H1 (cell line): Measurements from ENCODE around the gene CALR. TPM values are rescaled to one million over a fixed set of nuclear protein-coding genes. Genes with fewer than 3 reads are reported as not detected.

Experiments used
- POLR2A ChIP-seq, 2 experiments: IDR thresholded peaks; 1 replicate in 1 of 2; 2 replicates in 1 of 2; pipeline ENCODE4 v1.6.1; 2011; ENCODE audit warnings: low read depth in 2 of 2, low read length in 2 of 2, mild to moderate bottlenecking in 2 of 2; ENCODE audit errors: control extremely low read depth in 1 of 2
- SIRT6 ChIP-seq: IDR thresholded peaks from one replicate; pipeline ENCODE4 v1.7.1; 2012; ENCODE audit warnings: low read length, inconsistent platforms
- polyA plus RNA-seq, 7 experiments: library from polyadenylated mRNA; depleted of rRNA in 3 of 7; stranded (reverse) in 5 of 7; unstranded in 2 of 7; fragments of >200 nt in 5 of 7; fragments of 200-250 nt in 2 of 7; gene quantifications; 1 replicate in 5 of 7; 2 replicates in 1 of 7; 4 replicates in 1 of 7; pipeline versions ENCODE4 v1.2.1 to v1.2.3, GENCODE V29; 2011 to 2013; ENCODE audit warnings: missing spikeins in 2 of 7, mixed read lengths in 2 of 7
- total RNA-seq: library from RNA; stranded (reverse); fragmentation: NEBNext Ultra II Directional; extraction: Animal tissue kit (Norgen Biotek cat#: 25700); gene quantifications from 2 replicates; pipeline ENCODE4 v1.2.1, GENCODE V29; 2021

CALR gene
- total and polyA plus RNA-seq, 2 of the 8 experiments (the other 6 are each of a cell fraction or from before 2014, with no cell fraction given), result 591 to 1,155 TPM

DNA sequence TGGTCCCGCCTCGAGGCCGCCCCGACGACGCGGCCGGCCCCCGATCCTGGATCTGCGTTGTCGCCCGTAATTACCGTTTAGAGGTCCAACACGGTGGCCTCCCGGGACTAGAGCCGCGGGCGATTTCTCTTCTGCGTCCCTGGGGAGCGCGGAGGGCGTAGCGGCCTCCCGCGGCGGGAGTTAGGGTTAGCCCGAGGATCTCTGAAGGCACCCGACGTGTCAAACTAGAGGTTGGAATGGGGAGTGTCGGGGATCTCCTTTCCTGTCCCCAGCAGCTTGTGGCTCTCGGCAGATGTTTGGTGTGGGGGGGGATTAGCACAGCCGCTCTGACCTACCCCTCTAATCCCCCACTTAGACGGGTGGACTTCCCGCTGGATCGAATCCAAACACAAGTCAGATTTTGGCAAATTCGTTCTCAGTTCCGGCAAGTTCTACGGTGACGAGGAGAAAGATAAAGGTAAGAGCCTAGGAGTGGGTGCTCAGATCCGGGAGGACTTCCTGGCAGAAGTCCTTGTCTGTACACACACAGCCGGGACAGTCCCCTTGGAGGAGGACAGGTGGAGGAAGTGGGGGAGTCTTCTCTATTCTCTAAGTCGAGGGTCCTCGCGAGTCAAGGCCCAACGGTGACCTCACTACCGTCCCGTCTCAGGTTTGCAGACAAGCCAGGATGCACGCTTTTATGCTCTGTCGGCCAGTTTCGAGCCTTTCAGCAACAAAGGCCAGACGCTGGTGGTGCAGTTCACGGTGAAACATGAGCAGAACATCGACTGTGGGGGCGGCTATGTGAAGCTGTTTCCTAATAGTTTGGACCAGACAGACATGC lies 581 bp downstream of the CALR start (continued):
- TF ChIP-seq POLR2A (IDR thresholded peaks at IDR 0.05; ENCODE audit: control extremely low read depth in 1 of 2, low read depth in 2 of 2, low read length in 2 of 2), result no peak; a peak in 1 of 3 replicates
- TF ChIP-seq SIRT6, result no peak
